Measurements from ENCODE around the gene ZNF132.

DNA sequence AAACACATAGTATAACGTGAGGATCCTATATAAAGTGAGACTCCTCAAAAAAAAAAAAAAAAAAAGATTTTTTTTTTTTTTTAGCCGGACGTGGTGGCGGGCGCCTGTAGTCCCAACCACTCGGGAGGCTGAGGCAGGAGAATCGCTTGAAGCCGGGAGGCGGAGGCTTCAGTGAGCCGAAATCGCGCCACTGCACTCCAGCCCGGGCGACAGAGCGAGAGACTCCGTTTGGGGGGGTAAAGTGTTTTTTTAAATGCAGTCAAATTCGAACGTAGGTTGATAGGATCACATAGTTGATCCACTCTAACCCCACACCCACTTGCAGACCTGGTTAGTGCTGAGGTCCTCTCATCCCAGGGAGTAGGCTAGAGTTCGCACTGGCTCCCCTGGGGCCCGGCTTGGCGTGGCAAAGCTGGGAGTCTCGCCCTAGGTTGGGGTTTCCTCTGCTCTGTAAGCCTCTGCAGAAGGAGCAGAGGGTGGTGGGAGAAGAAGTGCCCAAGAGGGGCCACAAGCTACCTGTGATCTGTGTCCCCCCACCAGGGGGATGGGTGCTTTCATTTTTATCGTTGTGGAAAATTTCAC is 38.0 kb downstream of the ZNF132 start:
- TF ChIP-seq, protein P1, sequence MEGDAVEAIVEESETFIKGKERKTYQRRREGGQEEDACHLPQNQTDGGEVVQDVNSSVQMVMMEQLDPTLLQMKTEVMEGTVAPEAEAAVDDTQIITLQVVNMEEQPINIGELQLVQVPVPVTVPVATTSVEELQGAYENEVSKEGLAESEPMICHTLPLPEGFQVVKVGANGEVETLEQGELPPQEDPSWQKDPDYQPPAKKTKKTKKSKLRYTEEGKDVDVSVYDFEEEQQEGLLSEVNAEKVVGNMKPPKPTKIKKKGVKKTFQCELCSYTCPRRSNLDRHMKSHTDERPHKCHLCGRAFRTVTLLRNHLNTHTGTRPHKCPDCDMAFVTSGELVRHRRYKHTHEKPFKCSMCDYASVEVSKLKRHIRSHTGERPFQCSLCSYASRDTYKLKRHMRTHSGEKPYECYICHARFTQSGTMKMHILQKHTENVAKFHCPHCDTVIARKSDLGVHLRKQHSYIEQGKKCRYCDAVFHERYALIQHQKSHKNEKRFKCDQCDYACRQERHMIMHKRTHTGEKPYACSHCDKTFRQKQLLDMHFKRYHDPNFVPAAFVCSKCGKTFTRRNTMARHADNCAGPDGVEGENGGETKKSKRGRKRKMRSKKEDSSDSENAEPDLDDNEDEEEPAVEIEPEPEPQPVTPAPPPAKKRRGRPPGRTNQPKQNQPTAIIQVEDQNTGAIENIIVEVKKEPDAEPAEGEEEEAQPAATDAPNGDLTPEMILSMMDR (IDR thresholded peaks at IDR 0.05; ENCODE audit: low read depth, low read length) = no peak
- TF ChIP-seq EZH2phosphoT487 (IDR thresholded peaks at IDR 0.05; ENCODE audit: low read depth) = no peak

Measured in OCI-LY3 (cell line).